WTC11 (cell line): Measurements from ENCODE around the gene PLD5.

Source experiments
- ATF3 ChIP-seq: sonication (generic); formaldehyde crosslinking; conservative IDR thresholded peaks from 2 replicates; pipeline ENCODE4 v1.8.1; 2022; ENCODE audit warnings: mild to moderate bottlenecking, missing genetic modification reagents
- CTCF ChIP-seq: fragments of 200-600 bp; IDR thresholded peaks from 2 replicates; pipeline ENCODE4 v1.8.0; 2022; ENCODE audit warnings: antibody characterized with exemption
- HMGXB4 ChIP-seq: sonication (generic); formaldehyde crosslinking; IDR thresholded peaks from 2 replicates; pipeline ENCODE4 v1.8.1; 2023; ENCODE audit warnings: mild to moderate bottlenecking, moderate library complexity, missing genetic modification reagents
- PREB ChIP-seq: sonication (generic); formaldehyde crosslinking; IDR thresholded peaks from 2 replicates; pipeline ENCODE4 v1.8.1; 2022; ENCODE audit warnings: mild to moderate bottlenecking, missing genetic modification reagents, moderate library complexity, borderline replicate concordance
- TEAD4 ChIP-seq: sonication (generic); formaldehyde crosslinking; IDR thresholded peaks from 2 replicates; pipeline ENCODE4 v1.8.0; 2022; ENCODE audit warnings: mild to moderate bottlenecking, missing genetic modification reagents

- TF ChIP-seq CTCF = no peak
- TF ChIP-seq TEAD4 = no peak
- TF ChIP-seq HMGXB4 = no peak
- no peak for TF ChIP-seq ATF3 (CRISPR knock-in tag)
- no peak for TF ChIP-seq PREB (CRISPR knock-in tag)
Observed at GRCh38 chr1:242139442-242139841, 385.1 kb downstream of the PLD5 start.
